Inflammatory macrophage treated with lipopolysaccharide for 1 hour (primary cell): Measurements from ENCODE around the gene TTC27.

Experiments used
- DNase-seq, 2 donors: peaks; one replicate each; pipeline ENCODE4 v3.0.0-alpha.2; 2020 to 2022

Gene TTC27

DNA sequence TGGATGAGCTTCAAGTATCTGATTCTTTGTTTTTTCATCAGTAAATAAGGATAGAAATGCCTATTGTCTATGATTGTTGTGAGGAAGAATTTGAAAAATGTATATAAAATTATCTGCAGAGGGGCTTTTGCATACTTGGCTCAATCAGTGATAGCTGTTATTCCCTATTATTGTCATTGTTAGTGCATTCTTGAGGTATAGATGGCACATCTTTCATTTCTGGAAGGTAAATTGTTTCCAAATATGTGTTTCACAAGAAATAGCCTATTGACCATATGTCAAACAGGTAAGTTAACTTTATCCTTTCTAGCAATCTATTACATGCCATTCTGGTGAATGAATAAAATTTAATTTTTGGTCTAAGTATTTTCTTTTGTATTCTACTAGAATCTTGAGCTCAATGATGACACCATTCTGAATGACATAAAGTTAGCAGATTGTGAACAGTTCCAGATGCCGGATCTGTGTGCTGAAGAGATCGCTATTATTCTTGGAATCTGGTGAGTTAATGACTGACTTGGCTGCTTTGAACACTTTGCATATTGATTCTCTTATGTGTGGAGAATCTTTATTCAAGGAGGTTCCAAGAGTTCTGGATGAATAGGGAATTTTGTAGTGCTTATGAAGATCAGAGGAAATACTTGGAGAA, 44.2 kb downstream of the TTC27 start:
- no peak for DNase-seq

DNA sequence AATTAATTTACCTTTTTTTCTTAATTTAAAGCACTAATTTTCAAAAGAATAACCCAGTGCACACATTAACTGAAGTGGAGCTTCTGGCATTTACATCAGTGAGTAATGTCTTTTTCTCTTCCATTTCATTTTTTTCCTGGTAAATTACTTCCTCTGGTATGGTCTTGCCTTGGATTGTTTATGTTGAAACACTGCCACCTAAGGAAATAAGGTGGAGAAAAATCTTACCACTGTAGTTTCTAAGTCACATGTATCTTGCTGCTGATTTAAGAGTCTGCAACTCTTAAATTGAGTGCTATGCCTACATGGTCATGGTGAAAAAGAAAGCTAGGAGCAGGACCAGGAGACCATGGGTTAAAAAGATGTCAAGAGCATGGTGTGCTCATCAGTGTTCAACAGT, 51.0 kb downstream of the TTC27 start:
- no peak for DNase-seq

DNA sequence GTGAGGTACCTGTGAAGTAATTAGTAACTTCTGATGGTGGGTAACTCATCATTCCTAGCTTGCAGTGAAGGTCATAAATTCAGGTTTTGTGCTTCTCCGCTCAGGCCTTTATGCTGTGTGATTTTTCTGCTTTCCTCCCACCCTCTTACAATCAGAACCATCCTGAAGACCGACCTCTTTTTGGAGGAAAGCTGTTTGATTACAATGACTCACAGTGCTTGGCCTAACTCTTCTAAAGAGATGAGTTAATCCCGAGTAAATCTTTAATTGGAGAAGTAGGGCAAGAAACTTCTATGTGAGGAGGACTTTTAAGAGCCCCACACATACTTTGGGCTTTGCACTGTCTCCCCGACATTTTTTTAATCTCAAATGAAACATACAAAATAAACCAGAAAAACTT, 53.1 kb downstream of the TTC27 start:
- no peak for DNase-seq

DNA sequence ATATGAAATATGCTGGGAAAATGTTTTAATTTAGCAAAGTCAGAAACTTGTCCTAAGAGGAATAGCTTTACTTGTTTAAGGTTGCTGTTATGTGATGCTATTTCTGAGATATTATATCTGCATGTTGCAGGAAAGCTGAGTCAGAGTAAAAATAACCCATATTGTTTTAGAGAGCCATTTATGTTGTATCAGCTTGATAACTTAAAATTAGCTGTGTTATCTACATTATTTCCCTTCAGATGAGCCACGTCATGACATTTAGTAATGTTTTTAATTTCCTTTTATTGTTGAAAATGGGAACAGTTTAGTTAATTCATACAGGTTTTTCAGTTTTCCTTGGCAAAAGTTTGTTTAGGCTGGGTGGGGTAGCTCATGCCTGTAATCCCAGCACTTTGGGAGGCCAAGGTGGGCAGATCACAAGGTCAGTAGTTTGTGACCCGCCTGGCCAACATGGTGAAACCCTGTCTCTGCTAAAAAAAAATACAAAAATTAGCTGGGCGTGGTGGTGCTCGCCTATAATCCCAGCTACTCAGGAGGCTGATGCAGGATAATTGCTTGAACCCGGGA, 55.8 kb downstream of the TTC27 start:
- no peak for DNase-seq

DNA sequence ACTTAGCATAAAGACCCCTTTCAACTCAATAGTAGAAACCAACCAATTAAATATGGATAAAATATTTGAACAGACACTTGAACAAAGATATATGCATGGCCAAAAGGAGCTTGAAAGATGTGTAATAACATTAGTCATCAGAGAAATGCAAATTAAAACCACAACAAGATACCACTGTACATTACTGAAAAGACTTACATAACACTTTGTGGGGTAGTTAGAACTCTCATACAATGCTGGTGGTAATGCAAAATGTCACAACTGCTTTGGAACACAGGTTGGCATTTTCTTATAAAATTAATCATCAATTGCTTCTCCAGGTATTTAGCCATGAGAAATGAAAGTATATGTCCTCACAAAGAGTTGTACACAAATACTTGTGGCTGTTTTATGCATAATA, 60.7 kb downstream of the TTC27 start:
- DNase-seq, result peak; percentile 32 to 44

DNA sequence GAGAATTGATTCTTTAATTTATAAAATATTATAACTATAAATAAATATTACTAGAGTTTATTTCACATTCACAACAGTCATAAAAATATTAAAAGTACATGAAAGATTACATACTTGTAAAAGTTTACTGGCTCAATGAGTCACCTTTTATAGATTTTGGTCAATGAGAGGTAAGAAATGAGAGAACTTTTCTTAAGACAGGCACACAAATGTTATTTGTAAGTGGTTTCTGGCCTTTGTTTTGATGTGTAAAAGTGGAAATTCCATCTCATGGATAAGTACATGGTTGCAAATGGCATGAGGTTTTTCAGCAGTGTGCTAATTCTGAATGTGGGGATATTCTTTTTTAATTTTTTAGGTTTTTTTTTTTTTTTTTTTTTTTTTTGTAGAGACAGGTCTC, 63.8 kb downstream of the TTC27 start:
- peak; percentile 36 to 41 for DNase-seq

DNA sequence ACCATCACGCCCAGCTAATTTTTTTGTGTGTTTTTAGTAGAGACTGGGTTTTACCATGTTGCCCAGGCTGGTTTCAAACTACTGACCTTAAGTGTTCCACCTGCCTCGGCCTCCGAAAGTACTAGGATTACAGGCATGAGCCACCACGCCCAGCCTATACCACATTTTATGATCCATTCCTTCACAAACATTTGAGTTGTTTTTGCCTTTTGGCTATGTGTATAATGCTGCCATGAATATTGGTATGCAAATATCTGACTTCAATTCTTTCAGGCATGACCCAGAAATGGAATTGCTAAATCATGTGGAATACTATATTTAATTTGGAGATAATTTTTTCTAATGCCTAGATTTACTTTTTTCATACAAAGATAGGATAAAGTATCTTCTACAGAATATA, 68.6 kb downstream of the TTC27 start:
- DNase-seq, result no peak

DNA sequence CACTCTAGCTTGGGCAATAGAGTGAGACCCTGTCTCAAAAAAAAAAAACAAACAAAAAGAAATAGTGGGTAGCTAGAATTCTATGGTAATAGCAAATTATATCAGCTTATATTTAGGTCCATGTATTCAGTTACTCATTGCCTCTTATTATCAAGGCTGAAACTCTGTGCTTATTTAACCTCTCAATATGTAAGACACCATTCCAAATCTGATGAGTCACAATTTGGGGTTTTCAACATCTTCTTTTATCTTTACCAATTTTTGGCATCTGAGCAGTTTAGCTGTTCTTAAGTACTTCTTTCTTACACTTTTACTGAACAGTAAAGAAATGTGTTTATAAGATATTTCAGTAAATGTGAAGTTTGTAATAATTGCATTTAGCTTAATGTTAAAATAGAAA, 69.3 kb downstream of the TTC27 start:
- no peak for DNase-seq

DNA sequence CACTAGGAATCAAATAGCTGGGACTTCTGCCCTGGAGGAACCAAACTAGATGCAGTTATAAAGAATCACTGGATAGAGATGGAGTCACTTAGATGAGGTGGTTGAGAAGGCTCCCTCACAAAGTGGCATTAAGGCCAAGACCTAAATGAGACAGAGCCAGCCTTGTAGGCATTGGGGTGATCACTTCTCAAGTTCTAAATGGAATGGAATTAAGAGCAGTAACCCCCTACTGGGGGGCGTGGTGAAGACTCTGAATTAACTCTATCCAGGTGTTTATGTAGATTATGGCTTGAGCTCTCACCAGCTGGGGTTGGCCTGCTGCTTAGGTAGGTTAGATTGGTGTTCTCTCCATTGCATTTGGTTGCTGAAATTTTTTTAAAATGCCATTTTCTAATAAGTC, 71.3 kb downstream of the TTC27 start:
- DNase-seq, result no peak

DNA sequence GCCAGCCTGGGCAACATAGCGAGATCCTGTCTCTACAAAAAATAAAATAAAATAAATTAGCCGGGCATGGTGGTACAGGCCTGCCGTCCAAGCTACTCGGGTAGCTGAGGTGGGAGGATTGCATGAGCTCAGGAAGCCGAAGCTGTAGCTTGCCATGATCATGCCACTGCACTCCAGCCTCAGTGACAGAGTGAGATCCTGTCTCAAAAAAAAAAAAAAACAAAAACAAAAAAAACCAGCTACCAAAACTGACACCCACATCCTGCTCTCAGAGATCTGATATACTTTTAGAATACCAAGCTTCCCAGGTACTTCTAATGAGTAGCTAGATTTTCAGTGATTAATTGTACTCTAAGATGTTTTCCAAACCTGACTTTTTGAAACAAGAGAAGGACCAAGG, 74.0 kb downstream of the TTC27 start:
- DNase-seq, result no peak

DNA sequence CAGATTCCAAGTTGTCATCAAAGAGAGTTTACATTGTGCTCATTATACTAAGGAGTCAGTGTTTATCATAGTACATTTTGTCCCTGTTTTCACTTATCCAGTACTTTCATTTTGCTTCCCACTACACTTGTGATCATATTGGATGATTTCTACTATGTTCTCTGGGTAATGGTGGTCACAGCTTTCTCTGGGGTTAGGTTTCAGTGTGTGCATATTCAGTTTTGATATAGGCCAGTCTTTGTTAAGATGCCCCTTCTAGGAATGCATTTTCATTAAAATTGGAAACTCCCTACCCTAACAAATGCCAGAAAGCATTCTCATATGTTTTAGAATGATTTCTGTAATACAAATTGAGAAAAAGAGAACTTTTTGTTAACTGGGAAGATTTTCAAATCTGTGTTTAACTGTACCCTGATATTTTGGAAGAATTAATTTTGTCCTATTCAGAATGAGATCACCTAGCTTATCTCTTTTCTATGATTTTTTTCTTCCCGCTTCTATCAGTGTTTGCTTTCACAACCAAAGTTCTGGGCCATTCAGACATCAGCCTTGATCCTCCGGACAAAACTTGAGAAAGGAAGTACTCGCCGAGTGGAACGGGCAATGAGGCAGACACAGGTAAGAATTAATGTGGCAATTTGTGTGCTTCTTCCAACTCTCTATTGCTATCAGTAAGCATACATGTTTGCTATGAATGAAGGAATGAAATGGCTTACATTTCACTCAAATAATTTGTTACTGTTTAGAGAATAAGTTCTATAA, 74.6 kb downstream of the TTC27 start:
- DNase-seq, result no peak

DNA sequence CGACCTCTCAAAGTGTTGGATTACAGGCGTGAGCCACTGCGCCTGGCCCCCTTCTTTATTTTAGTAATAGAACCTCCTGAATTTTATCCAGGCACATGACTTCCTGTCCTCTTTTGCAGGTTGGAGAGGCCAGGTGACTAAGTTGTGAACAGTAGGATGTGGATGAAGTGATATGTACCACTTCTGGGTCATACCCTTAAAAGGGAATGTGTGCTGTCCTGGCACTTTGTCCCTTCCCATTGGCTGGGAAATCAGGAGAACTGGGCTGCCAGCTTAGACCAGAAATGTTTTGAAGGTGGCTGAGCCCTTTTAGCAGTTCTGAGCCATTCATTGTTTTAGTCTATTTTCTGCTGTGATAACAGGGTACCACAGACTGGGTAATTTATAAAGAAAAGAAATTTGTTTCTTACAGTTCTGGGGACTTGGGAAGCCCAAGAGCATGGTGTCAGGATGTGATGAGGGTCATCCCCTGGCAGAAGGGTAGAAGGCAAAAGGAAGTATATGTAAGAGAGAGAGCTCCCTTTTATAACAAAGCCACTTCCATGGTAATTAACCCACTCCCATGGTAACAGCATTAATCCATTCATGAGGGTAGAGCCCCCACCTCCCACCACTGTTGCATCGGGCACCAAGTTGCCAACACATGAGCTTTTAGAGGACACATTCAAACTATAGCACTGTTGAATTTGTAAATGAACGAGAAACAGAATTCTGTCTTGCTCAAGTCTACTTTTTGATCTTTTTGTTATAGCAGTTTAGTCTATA, 79.1 kb downstream of the TTC27 start:
- DNase-seq, result no peak

DNA sequence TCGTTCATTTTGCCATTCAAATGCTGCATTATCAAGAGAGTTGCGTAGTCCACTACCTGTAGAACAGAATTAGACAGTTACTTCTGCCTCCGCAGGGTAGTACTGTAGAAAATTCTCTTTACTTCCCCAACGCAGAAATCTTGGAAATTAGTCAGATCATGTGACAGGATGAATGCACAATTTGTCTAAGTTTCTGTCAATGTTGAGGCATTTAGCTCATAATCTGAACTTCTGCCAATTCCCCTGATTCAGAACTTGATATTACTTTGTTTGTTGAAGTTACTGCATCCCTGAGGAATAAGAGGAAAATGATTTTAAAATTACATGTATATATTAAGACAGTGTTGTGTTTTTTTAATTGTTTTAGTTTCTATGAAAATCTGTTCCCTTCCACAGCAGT, 83.4 kb downstream of the TTC27 start:
- DNase-seq, result peak; percentile 42 to 68

DNA sequence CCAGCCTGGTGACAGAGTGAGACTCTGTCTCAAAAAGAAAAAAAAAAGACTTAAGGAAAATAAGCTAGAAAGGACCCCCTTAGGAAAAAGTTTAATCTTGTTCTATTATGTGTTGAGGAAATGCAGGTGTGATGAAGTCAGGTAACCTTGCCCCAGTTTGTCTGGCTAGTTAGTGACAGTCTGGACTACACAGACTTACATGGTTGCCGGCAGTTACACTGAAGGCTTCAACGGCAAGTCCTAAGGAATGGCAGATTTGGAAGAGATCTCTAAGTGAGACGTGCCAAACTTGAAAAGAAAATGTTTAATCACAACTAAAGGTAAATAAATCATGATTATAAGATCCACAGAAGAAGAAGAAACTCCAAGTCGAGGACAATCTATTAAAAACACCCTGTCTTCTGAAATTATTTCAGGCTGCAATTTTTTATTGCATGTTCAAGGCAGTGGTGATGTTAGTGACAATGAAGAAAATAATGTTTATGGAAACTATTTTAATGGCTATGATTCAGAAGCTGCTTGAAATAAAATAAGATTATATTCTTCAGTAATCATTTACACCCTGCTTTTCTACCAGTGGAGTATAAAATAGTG, 84.2 kb downstream of the TTC27 start:
- no peak for DNase-seq

DNA sequence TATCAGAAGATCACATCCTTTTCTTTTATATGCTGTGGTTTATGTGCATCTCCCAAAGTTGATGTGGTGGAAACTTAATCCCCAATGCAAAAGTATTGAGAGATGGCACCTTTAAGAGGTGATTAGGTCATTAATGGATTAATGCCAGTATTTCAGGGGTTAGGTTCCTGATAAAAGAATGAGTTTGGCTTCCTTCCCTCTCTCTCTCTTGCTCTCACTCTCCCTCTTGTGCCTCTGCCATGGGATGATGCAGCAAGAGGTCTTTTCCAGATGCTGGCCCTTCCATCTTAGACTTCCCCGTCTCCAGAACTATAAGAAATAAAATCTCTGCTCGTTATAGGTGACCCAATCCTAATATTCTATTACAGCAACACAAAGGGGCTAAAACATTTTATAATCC, 85.0 kb downstream of the TTC27 start:
- no peak for DNase-seq

DNA sequence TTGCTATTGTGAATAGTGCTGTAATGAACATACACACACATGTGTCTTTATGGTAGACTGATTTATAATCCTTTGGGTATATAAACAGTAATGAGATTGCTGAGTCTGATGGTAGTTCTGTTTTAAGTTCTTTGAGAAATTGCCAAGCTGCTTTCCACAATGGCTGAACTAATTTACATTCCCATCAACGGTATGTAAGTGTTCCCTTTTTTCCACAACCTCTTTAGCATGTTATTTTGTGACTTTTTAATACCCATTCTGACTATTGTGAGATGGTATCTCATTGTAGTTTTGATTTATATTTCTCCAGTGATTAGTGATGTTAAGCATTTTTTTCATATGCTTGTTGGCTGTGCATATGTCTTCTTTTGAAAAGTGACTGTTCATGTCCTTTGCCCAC, 86.7 kb downstream of the TTC27 start:
- DNase-seq, result no peak

DNA sequence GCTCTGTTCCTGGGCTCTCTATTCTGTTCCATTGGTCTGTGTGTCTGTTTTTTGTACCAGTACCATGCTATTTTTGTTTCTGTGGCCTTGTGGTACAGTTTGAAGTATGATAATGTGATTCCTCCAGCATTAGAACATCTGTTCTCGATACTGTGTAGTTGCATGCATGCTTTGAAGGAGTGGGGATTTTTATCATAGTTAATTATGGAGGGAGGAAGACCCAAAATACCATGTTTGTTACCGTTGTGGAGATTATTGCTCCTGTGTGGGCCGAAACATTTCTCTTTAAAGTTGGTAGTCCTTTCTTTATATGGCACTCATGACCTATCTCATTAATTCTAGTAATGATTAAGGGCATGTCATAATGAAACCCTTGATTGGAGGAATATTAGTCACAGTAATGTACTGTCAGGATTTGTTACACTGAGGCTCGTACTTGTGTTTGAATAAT, 87.6 kb downstream of the TTC27 start:
- DNase-seq, result no peak

DNA sequence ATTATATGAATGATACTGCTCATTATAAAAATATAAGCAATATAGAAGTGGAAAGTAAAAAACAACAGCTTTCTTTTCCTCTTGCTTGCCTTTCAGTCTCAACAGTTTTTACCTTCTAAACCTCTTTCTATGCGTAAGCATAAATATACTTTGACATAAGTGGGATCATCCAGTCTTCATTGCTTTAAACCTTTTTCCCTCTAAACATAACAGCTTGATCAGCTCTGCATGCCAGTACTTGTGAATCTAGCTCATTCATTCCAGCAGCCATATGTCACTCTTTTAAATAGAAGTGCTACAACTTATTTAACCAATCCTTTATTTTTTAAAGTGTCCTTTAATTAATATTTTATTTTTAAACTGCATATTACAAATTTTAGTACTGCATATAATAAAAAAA, 88.1 kb downstream of the TTC27 start:
- no peak for DNase-seq

DNA sequence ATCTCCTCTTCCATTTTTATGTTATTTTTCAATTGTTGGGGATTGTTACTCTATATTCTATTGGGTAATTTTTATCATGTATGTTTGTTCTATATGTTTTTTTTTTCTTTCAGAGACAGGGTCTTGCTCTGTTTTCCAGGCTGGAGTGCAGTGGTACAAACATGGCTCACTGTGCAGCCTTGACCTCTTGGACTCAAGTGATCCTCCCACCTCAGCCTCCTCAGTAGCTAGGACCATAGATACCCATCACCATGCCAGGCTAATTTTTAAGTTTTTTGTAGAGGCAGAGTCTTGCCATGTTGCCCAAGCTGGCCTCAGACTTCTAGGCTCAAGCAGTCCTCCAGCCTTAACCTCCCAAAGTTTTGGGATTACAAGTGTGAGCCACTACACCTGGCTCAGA, 88.7 kb downstream of the TTC27 start:
- no peak for DNase-seq

DNA sequence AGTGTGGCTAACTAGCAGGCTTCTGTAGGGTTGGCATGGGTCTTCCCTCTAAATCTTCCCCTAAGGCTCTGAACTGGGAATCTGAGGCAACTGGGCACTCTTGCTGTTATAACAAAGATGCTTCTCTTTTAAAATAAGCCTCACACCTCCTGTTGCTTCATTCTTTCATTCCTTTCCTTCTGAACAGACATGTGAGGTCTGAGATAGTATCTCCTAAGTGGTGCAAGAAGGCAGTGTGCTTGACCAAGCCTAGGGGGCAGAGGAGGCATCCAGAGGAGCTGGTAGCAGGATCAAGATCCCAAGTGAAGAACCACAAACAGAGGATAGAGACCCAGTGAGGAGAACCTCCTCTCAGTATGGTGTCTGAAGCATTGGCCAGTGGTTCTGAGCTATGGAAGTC, 90.9 kb downstream of the TTC27 start:
- no peak for DNase-seq

DNA sequence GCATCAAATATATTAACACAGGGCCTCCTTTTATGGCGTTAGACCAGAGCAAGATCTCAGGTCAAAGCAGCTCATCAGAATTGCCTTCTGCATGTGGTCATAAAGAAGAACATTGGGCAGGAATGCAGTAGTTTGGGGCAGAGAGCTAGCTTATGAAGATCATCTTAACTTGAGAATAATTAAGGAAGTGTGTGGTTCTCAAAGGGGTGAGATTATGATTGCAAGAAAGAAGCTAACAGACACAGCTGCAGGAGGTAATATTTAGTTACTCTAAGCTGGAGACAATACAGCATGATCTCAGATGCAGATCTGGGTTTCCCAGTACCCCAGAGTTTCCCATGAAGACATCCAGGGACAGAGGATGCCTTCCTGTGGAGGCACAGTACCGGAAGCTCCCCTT, 91.6 kb downstream of the TTC27 start:
- DNase-seq, result no peak

DNA sequence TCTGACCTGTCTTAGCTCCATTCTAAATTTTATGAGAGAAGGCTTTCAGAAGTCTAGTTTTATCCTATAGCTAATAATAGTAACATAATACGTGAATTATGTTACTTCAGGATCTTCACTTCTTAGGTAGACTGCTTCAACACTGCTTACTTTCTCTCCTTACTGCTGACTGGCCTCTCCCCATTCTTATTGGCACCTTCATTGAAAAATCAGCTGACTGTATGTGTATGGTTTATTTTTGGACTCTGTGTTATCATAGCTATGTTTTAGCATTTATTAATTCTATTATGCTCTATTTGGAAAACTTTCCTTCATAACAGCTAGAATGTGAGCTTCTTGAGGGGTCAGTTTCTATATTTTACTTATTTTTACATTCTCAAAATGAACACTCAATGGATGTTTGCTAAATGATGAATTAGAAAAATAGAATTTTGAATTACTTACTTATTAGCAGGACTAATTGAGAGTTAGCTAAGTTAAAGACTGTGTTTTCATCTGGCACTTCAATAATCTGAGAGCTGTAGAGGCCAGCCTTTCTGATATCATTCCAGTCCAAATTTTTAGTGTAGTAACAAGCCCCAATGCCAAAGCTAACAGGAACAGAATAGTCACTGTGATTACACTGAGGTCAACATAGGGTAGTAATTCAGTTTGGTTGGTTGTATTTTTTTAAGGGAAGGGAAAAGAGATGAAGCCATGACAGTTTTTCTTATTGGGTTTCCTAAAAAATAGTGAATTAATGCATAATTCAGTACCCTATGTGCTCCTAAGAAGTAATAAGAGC, 92.3 kb downstream of the TTC27 start:
- no peak for DNase-seq

DNA sequence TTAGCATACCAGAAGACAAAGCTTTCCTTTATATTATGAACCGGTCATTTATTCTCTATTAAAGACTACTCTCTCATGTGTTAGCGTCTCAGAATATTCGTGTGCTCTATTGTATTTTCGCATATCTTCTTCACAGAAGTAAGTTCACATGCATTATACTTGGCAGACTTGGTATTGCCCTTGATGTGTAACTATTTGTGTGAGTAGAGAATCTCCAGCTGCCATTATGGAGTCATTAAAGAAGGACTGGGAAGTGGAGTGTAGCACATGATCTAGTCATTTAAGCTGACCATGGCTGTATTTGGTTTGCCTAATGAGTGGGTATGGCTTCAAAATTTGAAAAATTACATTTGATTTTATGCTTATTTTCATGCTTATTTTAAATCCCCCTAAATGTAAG, 92.9 kb downstream of the TTC27 start:
- DNase-seq, result no peak
